Ovary (tissue), 1 donor: ENCODE data around the gene PIH1D1.
A peak's percentile ranks its signal among the peaks of the same experiment; 100 is the strongest.

ENCODE experiments used
- EP300 ChIP-seq: sonication (generic); formaldehyde crosslinking; IDR thresholded peaks from one replicate; pipeline ENCODE4 v1.6.1; 2017; ENCODE audit warnings: antibody characterized with exemption
- POLR2A ChIP-seq: fragments of 450-650 bp; IDR thresholded peaks from one replicate; pipeline ENCODE4 v1.6.1; 2017; ENCODE audit warnings: antibody characterized with exemption, mild to moderate bottlenecking, moderate library complexity

GRCh38 chr19:49451430-49452181 is at the start of gene PIH1D1:
- TF ChIP-seq EP300 (no peak), POLR2A (peak; percentile 32)
